GM18517 (cell line): Measurements from ENCODE around the gene ATXN1.

Experiments used
- ATAC-seq: cut with Tn5 transposase; IDR thresholded peaks from one replicate; pipeline ENCODE4 v1.9.1; 2021; ENCODE audit warnings: mild to moderate bottlenecking, moderate library complexity; ENCODE audit not compliant: unreplicated experiment

The ATXN1 gene

DNA sequence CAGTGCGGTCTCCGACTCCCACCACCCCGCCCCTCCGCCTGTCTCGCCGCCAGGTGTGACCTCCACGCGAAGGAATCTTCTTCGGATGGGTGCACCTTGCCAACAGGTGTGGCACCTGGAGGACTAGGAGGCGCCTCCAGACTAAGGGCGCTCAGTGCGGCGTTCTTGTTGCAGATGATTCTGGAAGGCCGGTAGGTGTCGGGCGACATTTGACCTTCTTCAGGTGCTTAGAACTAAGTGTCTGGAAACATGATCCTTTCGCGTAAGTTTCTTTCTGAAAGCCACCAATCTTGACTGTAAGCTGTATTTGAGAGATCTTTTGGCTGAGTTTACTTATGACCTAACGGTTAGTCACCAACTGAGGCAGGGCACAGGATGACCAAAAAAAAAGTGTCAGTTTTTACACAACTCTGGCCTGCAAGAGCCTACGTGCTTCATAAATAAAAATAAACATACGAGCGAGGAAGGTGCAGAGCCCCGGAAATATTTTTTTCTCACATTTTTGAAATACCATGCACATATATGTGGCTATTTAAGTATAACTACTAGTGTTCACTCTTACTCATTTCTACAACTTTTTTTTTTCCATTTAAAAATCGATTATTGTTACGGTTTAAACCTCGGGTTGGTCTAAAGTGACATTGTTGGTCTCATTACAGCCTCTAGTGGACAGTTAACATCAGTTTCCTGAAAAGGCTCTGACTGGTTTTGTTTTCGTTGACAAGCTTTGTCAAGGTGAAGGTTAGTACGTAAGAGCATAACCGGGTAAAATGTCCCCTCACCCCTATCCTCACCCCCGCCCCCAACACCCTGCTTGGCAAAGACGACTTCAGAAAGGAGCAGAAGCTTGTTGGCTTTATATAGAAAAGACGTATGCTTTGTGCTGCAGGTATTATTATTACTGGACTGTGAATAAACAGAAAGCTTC lies 1.6 kb upstream of the ATXN1 start:
- peak; percentile 56 for ATAC-seq

DNA sequence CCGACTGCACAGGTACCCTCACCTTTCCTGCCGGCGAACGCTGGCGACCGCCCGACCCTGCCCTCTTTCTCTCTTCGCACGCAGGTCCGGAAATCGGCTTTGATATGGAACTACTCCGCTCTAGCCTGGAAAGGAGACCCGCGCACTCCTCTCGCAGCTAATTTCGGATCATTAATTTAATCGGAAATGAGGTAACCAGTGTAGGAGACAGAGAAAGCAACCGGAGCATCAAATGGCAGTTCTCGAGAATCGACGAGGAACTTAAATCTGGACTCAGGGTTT lies 949 bp upstream of the ATXN1 start:
- ATAC-seq: no peak

DNA sequence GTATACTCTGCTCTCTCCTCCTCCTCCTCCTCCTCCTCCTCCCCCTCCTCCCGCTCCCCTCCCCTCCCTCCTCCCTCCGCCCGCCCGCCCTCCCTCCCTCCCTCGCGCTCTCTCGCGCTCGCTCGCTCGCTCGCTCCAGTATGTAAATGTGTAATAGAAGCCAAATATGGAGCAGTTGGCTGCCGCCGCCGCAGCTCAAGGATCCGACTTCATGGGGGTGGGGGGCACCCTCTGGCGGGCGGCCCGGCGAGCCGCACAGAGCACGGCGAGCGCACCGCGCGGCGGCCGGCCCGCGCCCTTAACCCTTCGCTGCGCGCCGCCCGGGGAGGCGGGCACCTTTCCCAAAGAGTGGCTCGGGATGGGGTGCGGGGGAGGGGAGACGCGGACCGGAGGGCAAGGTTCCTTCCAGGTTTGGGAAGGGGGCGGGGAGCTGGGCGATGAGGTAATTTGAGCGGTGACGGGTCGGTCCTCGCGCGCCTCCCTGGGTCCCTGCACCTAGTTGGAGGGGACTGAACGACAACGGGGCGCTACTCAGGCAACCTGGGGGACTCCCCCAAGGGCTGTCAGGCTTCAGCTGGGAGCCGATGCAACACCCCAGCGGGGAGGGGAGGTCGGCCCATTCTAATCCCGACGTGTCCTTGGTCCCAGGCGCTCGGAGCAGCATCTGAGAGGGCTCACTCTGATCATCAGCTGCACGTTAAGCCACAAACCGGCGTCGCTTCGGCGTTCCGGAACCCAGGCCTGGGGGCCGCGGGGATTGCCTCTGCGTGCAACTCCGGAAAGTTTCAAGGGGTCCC lies 409 bp upstream of the ATXN1 start:
- ATAC-seq: peak; percentile 33

DNA sequence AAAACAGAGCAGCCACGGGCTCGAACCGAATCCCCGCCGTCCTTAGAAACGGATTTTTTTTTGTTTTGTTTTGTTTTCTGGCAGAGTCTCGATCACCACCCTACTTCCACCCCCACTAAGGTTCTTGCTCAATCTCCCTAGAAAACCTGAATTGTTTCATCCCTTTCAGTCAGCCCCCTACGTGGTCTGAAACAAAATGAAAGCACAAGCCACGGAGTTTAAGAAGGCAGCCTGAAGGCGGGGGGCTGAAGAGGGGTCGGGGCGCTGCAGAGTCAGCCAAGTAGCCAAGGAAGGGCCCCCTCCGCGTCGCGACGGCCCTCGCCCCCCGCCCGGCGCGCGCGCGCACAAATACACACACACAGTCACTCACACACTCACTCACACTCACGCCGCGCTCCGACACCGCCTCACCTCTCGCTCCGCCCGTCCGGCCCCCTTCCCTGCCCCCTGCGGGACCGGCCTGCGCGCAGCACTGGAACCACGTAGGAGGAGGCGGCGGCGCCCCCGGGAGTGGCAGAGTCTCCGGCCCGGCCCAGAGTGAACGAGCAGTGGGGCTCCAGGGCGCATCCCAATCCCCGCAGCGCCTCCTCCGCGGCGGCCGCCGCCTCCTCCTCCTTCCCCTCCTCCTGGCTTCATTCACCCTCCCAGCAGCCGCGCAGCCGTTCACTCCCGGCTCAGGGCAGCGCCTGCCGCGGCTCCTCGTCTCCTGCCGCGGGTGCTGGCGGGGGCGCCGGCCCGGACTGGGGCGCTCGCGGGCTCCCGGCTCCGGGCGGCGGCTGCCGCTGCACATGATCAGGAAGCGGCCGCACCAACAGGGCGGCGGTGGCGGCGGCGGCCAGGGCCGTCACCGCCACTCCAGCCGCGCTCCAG lies 1.4 kb downstream of the ATXN1 start:
- no peak for ATAC-seq

DNA sequence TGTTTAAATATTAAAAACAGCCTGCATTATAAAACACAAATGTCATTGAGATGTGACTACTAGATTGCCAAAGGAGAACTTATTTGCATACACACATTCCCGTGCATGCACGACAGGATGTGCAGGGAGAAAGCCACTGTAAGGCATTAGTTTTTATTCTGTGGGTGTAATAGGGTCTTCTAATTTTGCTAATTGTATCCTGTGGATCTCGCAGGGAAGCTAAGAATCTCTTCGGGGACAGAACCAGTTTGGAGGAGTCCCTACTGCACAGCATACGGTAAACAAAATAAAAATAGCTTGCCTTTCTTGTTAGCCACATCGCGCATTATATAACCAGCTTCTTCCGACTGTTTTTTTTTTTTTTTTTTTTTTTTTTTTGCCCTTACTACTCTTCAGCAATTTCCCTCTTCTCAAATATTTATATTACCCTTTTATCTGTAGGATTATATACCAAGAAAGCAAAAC lies 2.0 kb downstream of the ATXN1 start:
- no peak for ATAC-seq

DNA sequence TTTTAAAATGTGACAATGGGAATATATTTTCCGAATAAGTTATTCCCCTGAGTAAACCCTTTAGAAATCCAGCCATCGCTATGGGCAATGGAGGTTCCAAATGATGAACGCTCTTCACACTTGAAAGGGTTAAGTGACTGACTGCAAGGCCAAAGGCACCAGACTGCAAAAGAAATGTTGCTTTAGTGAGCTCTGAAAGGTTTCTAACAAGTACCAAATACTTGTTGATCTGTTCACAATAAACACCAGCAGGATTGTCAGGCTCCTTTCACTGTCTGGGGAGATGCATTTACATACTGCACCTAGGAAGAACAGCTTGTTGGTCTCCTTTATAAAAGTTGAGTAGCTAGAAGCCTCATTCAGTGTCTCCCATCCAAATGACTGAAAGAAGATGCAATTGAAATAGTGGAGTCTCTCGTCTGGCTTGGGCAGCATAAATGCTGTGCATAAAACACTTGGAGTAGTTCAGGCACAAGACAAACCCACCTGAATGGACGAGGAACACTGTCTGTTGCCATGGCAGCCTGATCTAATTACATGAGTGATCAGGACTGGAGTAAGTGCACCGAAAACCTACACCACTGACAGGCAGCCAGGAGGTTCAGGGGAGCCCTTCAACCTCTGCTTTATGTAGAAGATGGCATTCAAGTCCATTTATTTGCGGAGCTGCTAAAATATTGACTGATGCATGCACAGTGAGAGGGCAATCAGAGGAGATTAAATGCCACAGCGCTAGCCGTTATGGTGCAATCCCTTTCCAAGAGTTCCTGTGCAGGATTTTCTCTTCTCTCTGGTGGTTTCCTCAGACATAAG lies 2.9 kb downstream of the ATXN1 start:
- no peak for ATAC-seq

DNA sequence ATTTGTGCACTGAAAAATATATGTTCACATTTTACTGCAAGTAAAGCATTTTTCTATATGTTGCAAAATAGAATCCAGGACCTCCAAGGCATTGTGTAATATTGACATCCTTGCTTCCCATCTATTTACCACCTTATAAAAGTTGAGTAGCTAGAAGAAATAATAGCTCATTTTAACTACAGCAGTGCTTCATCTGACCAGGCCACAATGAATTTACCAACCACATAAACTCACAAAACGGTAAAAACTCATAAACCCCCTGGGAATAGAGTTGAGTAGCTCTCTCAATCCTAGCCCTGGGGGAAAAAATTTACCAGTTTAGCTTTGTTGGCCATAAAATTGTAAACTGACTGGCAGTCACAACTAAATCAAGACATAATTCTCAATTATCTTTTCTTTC lies 3.9 kb downstream of the ATXN1 start:
- no peak for ATAC-seq

DNA sequence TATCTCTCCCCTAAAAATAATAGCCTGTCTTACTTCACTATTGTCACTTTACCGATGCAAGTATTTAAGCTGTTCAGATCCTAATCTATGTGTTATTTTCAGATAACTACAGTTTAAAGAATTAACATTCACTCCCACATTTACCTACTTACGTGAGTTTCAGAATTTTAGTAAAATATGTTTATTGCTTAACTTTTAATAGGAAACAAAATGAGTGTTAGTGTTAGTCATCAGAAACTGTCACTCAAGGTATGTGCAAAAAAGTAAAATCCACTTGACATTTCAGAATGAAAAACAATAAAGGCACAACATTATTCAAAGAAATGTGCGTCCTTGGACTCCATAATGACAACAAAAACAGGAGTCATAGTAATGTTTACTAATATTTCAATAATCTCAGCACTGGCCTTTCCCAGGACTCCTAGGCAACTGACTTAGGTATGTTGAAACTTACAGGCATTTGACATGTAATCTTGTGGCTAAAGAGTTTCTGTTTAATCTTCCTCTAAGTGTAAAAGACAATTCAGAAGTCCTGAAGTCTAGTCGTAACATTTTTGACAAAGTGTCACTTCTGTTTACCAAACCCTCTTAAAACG lies 4.5 kb downstream of the ATXN1 start:
- ATAC-seq: no peak

DNA sequence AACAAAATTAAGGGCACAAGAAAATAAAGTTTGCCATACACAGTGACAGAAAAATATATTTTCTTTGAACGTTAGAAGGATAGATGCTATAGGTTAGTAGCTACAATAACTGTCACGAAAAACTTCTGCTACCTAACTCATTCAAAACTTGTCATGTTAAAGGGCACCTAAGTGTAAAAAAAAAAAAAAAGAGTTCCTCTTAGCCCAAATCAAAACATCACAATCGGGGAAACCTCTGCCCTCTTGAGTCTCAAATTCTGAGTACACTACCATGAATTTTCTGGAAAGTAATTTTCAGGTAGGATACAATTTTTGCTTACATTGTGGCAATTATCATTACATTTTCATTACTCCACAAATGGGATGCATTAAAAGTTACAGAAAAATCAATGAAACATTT lies 5.7 kb downstream of the ATXN1 start:
- no peak for ATAC-seq

DNA sequence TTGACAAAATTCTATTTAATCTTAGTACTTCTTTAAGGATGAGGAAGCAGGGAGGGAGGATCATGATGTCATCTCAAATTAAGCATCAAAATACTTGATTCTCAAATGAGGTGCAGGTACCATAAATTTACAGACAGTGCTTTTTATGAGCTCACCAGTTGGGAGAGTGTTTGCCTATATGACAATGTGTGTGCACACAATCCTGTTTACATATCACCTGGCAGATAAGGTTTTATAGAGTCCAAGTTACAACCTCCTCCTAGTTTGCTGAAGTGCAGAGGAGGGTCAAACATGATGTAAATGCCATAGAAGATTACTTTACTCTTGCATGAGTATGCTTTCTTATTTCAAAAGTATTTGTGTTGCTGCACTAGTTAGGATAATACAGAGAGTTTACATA lies 6.4 kb downstream of the ATXN1 start:
- ATAC-seq: no peak

DNA sequence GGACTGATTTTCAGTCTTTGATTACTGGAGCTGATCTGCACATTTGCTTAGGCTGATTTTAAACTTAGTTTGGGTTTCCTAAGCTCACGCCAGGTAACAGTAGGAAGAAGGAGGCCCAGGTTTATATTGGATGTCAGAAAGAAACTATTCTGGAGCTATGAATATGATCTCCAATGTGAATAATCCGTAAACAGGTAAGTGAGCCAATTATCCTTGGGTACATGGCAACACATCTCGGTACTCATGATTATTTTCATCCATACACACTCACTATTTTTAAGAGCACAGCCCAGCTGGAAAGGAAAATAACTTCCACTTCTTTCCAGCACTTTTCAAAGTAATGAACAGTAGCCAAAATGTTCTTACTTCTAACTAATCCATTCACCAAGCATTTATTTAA lies 7.0 kb downstream of the ATXN1 start:
- ATAC-seq: no peak

DNA sequence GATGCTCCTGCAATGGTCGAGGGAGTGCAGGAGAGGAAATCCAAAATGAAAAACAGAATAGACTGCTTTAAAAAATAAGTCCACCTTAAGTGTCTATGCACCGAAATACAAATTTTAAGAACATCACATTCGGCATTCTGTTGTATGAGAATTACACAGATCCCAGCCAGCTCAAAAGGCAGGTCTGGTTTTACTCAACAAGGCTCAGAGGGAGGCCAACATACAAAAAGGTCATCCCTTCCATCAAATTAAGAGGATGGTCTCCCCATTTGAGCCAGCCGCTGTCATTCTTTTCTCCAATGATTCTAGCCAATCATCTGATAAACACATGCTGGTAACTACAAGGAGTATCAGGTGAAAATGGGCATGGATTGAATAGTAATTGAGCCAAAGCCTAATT lies 7.9 kb downstream of the ATXN1 start:
- no peak for ATAC-seq

DNA sequence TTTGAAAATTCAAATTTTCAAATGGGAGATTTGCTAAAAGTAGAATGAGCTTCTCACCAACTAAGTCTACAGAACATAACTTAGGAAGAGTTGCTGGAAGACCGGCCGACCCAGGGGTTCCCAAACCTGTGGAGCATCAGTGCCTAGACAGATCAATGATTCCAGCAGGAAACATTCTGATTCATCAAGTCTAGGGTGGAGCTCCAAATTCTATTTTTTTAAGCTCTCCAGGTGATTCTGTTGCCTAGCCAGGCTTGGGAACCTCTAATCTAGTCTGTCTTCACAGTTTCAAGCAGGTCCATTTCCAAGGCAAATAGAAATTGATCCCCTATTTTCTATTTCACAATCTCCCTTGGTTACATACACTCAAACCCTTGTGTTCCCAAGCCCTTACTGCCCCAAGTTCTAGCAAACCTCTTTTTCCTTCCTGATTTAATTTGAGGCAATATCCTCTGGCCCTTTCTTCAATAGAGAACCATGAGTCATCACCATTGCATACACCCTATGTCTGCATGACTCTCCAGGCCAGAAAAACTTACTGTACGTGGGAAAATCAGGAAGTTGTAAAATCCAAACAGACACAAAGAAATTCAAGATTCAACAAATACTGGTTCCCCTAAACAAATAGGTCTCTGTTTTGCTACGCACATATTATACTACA lies 8.9 kb downstream of the ATXN1 start:
- no peak for ATAC-seq

DNA sequence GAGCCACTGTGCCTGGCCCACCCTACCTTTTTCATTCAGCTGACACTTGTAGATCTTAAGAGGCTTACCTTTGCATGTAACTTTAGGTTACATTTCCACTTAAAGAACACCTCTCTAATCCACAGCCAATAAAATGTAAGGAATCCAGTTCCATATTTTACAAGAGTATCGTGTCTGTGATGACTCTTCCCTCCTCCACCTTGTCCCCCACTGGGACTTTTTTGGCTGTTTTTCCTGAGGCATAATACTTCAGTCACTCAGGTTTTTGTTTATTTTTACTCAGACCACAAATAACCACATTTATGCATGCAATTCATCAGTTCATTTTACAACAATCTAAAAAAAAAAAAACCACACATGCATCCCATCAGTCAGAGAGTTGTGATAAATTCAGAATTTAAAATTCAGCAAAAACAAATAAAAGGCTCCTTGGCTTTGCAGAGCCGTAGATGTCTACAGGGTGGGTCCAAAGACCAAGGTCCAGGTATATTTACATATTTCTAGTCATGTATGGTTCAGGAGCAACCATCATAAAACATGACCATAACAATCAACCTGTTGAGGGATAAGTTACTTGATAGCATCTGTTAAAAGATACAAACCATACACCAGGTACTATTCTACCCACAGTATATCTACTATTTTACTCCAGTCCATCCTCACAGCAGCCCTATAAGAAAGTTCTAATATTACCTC lies 9.9 kb downstream of the ATXN1 start:
- no peak for ATAC-seq

DNA sequence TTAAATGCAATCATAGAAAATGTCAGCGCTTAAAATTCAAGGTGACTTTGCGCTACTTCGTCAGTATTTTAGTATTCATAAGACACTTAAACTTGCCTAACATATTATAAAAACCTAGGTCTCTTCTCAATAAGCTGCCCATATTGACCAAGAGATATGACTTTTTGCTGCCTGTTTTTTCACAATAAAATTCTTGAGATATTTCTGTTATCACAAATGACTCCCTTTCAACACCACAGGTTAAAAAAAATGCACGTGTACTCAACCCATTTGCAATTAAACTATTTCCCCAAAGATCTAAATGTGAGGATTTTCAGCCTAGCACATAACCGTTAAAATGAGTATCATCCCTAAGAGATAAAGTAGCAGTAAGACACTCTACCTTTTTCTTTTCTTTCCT lies 10.7 kb downstream of the ATXN1 start:
- no peak for ATAC-seq

DNA sequence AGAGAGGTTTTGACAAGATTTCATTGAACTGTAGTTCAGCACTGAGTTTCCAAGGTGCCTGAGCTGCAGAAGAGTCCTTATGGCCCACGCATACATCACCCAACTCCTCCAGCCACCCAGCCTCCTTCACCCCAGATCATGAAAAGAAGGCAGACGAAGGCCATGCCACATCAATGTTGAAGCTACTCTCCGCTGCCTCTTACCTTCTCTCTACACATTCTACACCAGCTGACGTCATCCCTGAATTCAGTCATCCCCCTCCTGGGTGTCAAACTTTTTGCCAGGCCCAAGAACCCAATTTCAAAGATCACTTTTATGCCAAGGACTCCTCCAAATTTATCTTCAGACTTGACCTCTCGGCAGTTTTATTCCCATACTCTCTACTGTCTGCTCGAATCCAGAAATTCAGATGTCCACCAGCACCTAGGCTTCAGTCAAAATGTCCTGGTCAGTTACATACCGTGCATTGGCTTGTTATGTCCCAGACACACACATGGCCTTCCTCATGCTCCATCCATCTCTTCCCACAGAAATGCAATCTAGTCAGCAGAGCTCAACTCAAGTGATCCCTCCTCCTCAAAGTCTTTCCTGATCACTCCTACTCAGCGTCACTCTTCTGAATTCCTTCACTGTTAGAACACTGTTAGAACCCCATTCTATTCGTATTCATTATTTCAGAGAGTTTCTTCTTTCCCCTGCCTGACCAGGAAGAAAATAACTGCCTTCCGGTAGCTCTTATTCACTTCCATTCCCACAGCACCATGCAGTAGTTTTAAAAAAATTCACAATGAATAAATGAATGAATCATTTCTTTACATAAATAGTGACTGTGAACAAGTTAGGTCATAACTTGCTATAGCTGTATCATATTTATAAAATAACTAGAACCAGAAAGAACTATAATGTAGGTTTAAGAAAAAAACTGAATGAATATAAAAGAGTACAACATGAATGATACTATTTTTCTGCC lies 11.5 kb downstream of the ATXN1 start:
- ATAC-seq: no peak

DNA sequence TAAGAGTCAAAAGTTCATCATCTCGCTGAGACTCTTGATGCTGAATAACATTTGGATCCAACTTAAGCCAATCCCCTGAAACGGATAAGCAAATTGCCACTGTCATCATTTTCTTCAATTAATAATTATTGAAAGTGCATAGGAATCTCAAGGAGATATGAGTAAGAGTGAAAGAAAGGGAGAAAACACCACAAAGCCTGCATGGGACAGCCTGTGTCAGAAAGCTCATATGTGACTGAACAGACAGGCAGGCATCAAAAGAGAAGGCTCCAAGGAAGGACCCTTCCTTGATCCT lies 13.3 kb downstream of the ATXN1 start:
- no peak for ATAC-seq
